ENCODE data around the gene SLC39A11.
"Not testable (repeated sequence)": the region's sequence is repeated elsewhere in the genome, so short reads cannot be mapped to it uniquely, and the experiment has no call there.

Gene SLC39A11

DNA sequence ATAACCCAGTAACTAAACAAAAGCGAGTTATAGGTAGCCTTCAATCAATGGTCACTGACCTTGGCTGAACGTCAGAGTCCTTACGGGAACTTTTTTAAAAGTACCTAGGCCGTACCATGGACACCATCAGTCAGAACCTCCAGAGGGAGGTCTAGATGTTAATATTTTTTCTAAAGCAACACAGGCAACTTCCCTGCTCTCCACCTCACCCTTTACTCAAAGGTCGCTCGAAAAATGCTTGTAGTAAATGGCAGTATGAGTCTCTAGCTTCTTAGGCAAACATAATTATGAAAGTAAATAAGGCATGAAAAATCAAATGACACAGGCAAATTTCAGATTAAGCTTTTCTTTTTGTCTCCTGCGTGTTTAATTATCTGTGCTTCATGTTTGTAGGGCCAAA, 82.1 kb downstream of the SLC39A11 start:
- WGBS, 2 experiments (ENCODE audit: insufficient coverage in 2 of 2), result 87 to 100% methylated on average over 1 to 5 of the region's 7 CpGs
- H3K4me3 ChIP-seq (ENCODE audit: extremely low read depth, insufficient read depth, low read length, poor library complexity, severe bottlenecking), result no peak overlapping the region
- H3K9me3 ChIP-seq (ENCODE audit: control insufficient read depth, low read length), result no peaks in the 10 kb centered on the region
- peaks cover 4% of the 10 kb centered on the region for H3K4me1 ChIP-seq (ENCODE audit: control insufficient read depth, insufficient read depth, low read length, poor library complexity, severe bottlenecking)
- H3K27ac ChIP-seq (ENCODE audit: low read depth, low read length, severe bottlenecking), result no peak overlapping the region
- no peaks in the 10 kb centered on the region for H3K36me3 ChIP-seq (ENCODE audit: control insufficient read depth, insufficient read depth, low read length)

DNA sequence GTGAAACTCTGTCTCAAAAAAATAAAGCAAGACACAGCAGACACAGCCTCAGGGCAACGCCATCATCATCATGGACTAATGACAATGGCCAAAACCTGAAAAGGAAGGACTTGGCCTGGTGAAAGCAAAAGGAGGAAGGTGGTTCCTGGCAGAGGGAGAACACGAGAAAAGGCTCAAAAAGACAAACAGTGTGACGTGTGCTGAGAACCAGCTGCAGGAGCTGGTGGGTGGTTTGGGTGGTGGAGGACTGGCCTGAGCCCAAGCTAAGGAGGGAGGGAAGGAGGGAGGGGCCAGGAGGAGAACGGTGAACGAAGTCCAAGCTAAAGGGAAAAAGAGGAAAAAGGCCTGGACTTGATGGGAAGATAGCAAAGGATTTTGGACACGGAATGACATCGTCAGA, 85.1 kb downstream of the SLC39A11 start:
- Histone ChIP-seq H3K4me1 (ENCODE audit: control insufficient read depth, insufficient read depth, low read length, poor library complexity, severe bottlenecking) (peaks cover 4% of the 10 kb centered on the region), H3K27ac (ENCODE audit: low read depth, low read length, severe bottlenecking) (no peak overlapping the region)
- WGBS, 2 experiments (ENCODE audit: insufficient coverage in 2 of 2), result 86% methylated on average over 7 of the region's 7 CpGs

DNA sequence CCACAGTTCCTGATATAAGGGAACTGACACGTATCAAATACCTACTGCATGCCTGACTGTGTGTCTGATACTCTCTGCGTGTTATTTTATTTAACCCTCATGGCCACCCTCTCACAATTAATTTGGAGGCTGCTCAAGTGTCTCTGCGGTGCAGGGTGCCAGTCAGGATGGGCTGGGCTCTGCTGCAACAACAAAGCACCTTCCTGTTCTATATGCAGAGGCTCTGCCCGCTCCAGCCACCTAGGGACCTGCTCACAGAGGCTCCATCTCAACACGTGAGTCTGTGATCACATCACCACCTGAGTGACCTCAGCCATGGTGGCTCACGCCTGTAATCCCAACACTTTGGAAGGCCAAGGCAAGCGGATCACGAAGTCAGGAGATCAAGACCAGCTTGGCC, 87.1 kb downstream of the SLC39A11 start:
- WGBS, 2 experiments (ENCODE audit: insufficient coverage in 2 of 2), result 86 to 88% methylated on average over 7 to 8 of the region's 8 CpGs
- no peaks in the 10 kb centered on the region for H3K4me1 ChIP-seq (ENCODE audit: control insufficient read depth, insufficient read depth, low read length, poor library complexity, severe bottlenecking)
- no peak overlapping the region for H3K27ac ChIP-seq (ENCODE audit: low read depth, low read length, severe bottlenecking)
- H3K9me3 ChIP-seq (ENCODE audit: control insufficient read depth, low read length), result no peaks in the 10 kb centered on the region
- no peak overlapping the region for H3K4me3 ChIP-seq (ENCODE audit: extremely low read depth, insufficient read depth, low read length, poor library complexity, severe bottlenecking)
- no peaks in the 10 kb centered on the region for H3K36me3 ChIP-seq (ENCODE audit: control insufficient read depth, insufficient read depth, low read length)

More for the DNA sequence above, 85.1 kb downstream of the SLC39A11 start:
- Histone ChIP-seq H3K9me3 (ENCODE audit: control insufficient read depth, low read length) (no peaks in the 10 kb centered on the region), H3K36me3 (ENCODE audit: control insufficient read depth, insufficient read depth, low read length) (no peaks in the 10 kb centered on the region), H3K4me3 (ENCODE audit: extremely low read depth, insufficient read depth, low read length, poor library complexity, severe bottlenecking) (no peak overlapping the region)

DNA sequence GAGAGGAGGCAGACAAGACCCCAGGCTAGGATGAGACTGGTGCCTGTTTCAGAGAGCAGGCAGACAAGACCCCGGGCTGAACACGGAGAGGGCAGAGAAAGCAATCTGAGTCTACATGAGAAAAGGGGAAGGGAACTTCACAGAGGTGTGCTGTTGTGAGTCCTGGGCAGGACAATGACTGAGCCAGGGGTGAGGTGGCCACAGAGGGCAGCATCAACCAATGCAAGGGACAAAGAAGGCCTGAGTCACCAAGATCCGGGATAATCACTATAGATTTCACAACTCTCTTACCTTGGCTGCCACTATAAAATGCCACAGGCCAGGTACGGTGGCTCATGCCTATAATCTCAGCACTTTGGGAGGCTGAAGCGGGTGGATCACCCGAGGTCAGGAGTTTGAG, 89.0 kb downstream of the SLC39A11 start:
- no peak overlapping the region for H3K4me3 ChIP-seq (ENCODE audit: extremely low read depth, insufficient read depth, low read length, poor library complexity, severe bottlenecking)
- no peak overlapping the region for H3K27ac ChIP-seq (ENCODE audit: low read depth, low read length, severe bottlenecking)
- 57 to 60% methylated on average over 5 to 6 of the region's 6 CpGs for WGBS, 2 experiments (ENCODE audit: insufficient coverage in 2 of 2)
- H3K36me3 ChIP-seq (ENCODE audit: control insufficient read depth, insufficient read depth, low read length), result no peaks in the 10 kb centered on the region
- H3K9me3 ChIP-seq (ENCODE audit: control insufficient read depth, low read length), result no peaks in the 10 kb centered on the region
- peaks cover 3% of the 10 kb centered on the region for H3K4me1 ChIP-seq (ENCODE audit: control insufficient read depth, insufficient read depth, low read length, poor library complexity, severe bottlenecking)

DNA sequence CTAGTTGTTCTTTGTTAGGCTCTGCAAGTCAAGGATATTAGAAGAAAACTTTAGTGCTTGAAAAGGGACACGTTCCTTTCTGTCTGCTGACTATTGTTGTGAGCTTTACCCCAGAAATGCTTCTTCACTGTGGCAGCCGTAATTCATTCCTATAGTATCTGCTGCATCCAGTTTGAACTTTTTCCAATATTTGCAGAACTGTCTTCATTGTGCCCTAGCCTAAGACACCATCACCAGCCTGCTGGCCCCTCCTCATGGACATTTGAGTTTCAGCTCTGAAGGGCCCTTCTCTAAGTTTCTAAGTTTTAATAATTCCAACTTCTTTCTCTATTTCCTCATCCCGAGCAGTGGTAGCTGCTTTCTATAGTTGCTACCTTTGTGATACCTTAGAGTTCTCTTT, 91.7 kb downstream of the SLC39A11 start:
- 88 to 91% methylated on average over 2 to 3 of the region's 3 CpGs for WGBS, 2 experiments (ENCODE audit: insufficient coverage in 2 of 2)
- no peak overlapping the region for H3K27ac ChIP-seq (ENCODE audit: low read depth, low read length, severe bottlenecking)
- peaks cover 5% of the 10 kb centered on the region for H3K9me3 ChIP-seq (ENCODE audit: control insufficient read depth, low read length)

DNA sequence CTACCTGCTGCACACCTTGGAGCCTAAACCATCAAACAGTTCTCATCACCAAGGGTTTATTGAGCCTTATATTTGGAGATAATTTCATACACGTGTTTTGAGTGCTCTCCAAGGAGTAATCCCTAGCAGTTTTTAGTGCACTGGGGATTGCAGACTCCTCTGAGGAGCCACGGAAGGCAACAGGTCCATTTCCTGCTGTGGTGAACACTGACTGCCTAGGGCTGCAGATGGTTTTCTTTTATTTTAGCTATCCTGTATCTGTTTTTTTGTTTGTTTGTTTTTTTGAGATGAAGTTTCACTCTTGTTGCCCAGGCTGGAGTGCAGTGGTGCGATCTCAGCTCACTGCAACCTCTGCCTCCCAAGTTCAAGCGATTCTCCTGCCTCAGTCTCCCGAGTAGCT, 93.0 kb downstream of the SLC39A11 start:
- 86 to 88% methylated on average over 2 to 3 of the region's 5 CpGs for whole genome bisulfite sequencing, 2 experiments (ENCODE audit: insufficient coverage in 2 of 2)

More for the DNA sequence above, 91.7 kb downstream of the SLC39A11 start:
- Histone ChIP-seq H3K4me1 (ENCODE audit: control insufficient read depth, insufficient read depth, low read length, poor library complexity, severe bottlenecking) (peaks cover 3% of the 10 kb centered on the region), H3K36me3 (ENCODE audit: control insufficient read depth, insufficient read depth, low read length) (no peaks in the 10 kb centered on the region), H3K4me3 (ENCODE audit: extremely low read depth, insufficient read depth, low read length, poor library complexity, severe bottlenecking) (no peak overlapping the region)

DNA sequence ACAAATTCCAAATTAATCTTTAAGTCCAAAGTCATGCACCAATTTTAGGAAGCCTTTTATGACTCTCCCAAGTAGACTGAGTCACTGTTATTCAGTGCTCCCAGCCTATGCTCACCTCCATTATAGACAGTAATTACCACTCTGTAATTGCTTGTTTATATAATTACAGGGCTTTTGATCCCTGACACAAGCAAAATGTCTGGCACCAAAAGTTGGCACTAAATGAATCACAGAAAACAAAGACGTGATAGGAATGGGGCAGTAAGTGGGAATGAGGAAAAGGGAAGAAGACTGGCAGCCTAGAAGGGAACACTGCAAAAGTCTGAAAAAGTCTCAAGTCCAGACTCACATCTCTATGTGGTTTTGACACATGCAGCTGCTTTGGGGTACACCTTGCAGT, 94.1 kb downstream of the SLC39A11 start:
- H3K27ac ChIP-seq (ENCODE audit: low read depth, low read length, severe bottlenecking), result no peak overlapping the region
- WGBS, 2 experiments (ENCODE audit: insufficient coverage in 2 of 2), result 89 to 100% methylated on average over 1 of the region's 1 CpG

More for the DNA sequence above, 93.0 kb downstream of the SLC39A11 start:
- not testable (repeated sequence) for H3K4me3 ChIP-seq (ENCODE audit: extremely low read depth, insufficient read depth, low read length, poor library complexity, severe bottlenecking); H3K27ac ChIP-seq (ENCODE audit: low read depth, low read length, severe bottlenecking); H3K4me1 ChIP-seq (ENCODE audit: control insufficient read depth, insufficient read depth, low read length, poor library complexity, severe bottlenecking); H3K9me3 ChIP-seq (ENCODE audit: control insufficient read depth, low read length); H3K36me3 ChIP-seq (ENCODE audit: control insufficient read depth, insufficient read depth, low read length)

DNA sequence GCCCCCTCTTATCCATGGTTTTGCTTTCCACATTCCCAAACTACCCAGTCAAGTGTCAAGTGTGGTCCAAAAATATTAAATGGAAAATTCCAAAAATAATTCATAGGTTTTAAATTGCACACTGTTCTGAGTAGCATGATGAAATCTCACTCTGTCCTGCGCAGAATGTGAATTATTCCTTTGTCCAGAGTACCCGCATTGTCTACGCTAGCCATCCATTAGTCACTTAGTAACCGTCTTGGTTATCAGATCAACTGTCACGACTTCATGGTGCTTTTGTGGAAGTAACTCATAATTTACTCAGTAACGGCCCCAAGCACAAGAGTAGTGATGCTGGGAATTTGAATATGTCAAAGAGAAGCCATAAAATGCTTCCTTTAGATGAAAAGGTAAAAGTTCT, 94.9 kb downstream of the SLC39A11 start:
- H3K4me1 ChIP-seq (ENCODE audit: control insufficient read depth, insufficient read depth, low read length, poor library complexity, severe bottlenecking), result peaks cover 3% of the 10 kb centered on the region
- H3K4me3 ChIP-seq (ENCODE audit: extremely low read depth, insufficient read depth, low read length, poor library complexity, severe bottlenecking), result no peak overlapping the region
- H3K9me3 ChIP-seq (ENCODE audit: control insufficient read depth, low read length), result peaks cover 5% of the 10 kb centered on the region
- WGBS, 2 experiments (ENCODE audit: insufficient coverage in 2 of 2), result 90 to 97% methylated on average over 3 to 6 of the region's 6 CpGs
- no peak overlapping the region for H3K27ac ChIP-seq (ENCODE audit: low read depth, low read length, severe bottlenecking)
- no peaks in the 10 kb centered on the region for H3K36me3 ChIP-seq (ENCODE audit: control insufficient read depth, insufficient read depth, low read length)

More for the DNA sequence above, 94.1 kb downstream of the SLC39A11 start:
- Histone ChIP-seq H3K4me1 (ENCODE audit: control insufficient read depth, insufficient read depth, low read length, poor library complexity, severe bottlenecking) (peaks cover 3% of the 10 kb centered on the region), H3K36me3 (ENCODE audit: control insufficient read depth, insufficient read depth, low read length) (no peaks in the 10 kb centered on the region), H3K4me3 (ENCODE audit: extremely low read depth, insufficient read depth, low read length, poor library complexity, severe bottlenecking) (no peak overlapping the region), H3K9me3 (ENCODE audit: control insufficient read depth, low read length) (peaks cover 5% of the 10 kb centered on the region)

DNA sequence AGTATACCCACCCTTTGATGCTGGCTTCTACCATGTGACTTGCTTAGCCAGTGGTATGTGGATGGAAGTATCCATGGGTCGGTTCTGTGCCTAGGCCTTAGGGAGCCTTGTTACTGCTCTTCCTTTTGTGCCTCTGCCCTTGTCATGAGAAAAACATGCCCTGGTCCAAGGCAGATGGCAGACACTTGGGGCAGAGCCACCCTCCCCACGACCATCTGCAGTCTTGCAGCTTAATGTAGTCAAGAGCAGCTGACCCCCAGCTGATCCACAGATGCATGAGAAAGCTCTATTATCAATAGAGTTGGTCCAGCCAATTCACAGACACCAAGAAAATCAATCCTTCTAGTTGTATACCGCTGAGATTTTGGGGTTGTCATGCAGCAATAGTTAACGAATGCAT, 95.7 kb downstream of the SLC39A11 start:
- Histone ChIP-seq H3K27ac (ENCODE audit: low read depth, low read length, severe bottlenecking) (no peak overlapping the region), H3K4me3 (ENCODE audit: extremely low read depth, insufficient read depth, low read length, poor library complexity, severe bottlenecking) (no peak overlapping the region), H3K36me3 (ENCODE audit: control insufficient read depth, insufficient read depth, low read length) (no peaks in the 10 kb centered on the region), H3K4me1 (ENCODE audit: control insufficient read depth, insufficient read depth, low read length, poor library complexity, severe bottlenecking) (peaks cover 3% of the 10 kb centered on the region), H3K9me3 (ENCODE audit: control insufficient read depth, low read length) (peaks cover 5% of the 10 kb centered on the region)
- WGBS, 2 experiments (ENCODE audit: insufficient coverage in 2 of 2), result 86 to 90% methylated on average over 4 of the region's 4 CpGs

DNA sequence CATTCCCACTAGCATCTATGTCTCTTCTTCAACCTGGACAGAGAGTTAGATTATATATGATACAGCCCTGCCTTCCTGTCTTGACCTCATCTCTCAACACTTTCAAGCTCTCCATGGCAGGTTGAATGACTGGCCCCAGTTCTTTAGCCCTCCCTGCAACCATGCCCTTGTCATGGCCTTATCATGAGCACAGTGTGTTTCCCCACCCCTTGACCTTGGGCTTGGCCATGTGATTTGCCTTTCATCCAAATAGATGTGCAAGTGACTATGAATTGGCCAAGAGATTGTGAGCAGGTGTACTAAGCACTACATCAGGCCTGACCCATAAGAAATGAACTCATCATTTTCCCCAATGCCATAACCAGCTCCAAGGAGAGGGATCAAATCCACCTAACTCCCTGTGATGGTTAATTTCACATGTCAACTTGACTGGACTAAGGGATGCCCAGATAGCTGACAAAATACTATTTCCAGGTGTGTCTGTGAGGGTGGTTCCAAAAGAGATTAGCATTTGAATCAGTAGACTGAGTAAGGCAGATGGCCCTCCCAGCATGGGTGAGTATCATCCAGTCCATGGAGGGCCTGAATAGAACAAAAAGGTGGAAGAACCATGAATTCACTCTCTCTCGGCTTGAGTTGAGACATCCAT, 97.4 kb downstream of the SLC39A11 start:
- H3K4me1 ChIP-seq (ENCODE audit: control insufficient read depth, insufficient read depth, low read length, poor library complexity, severe bottlenecking), result peaks cover 3% of the 10 kb centered on the region
- H3K4me3 ChIP-seq (ENCODE audit: extremely low read depth, insufficient read depth, low read length, poor library complexity, severe bottlenecking), result no peak overlapping the region
- H3K9me3 ChIP-seq (ENCODE audit: control insufficient read depth, low read length), result peaks cover 5% of the 10 kb centered on the region
- no peaks in the 10 kb centered on the region for H3K36me3 ChIP-seq (ENCODE audit: control insufficient read depth, insufficient read depth, low read length)
- WGBS, 2 experiments (ENCODE audit: insufficient coverage in 2 of 2), result 69 to 88% methylated on average over 1 of the region's 1 CpG
- H3K27ac ChIP-seq (ENCODE audit: low read depth, low read length, severe bottlenecking), result no peak overlapping the region

DNA sequence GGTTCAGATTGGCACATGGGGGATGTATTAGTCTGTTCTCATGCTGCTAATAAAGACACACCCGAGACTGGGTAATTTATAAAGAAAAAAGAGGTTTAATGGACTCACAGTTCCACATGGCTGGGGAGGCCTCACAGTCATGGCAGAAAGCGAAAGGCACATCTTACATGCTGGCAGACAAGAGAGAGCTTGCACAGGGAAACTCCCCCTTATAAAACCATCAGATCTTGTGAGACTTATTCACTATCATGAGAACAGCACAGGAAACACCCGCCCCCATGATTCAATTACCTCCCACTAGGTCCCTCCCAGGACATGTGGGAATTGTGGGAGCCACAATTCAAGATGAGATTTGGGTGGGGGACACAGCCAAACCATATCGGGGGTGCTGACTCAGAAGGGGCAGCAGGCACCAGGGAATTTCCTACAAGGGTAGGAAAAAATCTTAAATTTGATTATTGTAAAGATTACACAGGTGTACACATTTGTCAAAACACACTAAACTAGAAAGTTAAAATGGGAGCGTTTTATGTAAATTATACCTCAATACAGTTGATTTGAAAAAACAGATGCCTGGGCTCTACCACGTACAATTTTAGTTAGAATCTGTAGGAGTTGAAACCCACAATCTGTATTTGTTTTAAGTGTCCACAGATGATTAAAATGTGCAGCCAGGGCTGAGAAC, 99.6 kb downstream of the SLC39A11 start:
- 81 to 89% methylated on average over 2 to 3 of the region's 6 CpGs for WGBS, 2 experiments (ENCODE audit: insufficient coverage in 2 of 2)
- not testable (repeated sequence) for H3K4me3 ChIP-seq (ENCODE audit: extremely low read depth, insufficient read depth, low read length, poor library complexity, severe bottlenecking); H3K27ac ChIP-seq (ENCODE audit: low read depth, low read length, severe bottlenecking); H3K9me3 ChIP-seq (ENCODE audit: control insufficient read depth, low read length); H3K4me1 ChIP-seq (ENCODE audit: control insufficient read depth, insufficient read depth, low read length, poor library complexity, severe bottlenecking); H3K36me3 ChIP-seq (ENCODE audit: control insufficient read depth, insufficient read depth, low read length)
